ENCODE measurements around the gene KHK. TPM values are rescaled to one million over a fixed set of nuclear protein-coding genes. Genes with fewer than 3 reads are reported as not detected.

The KHK gene
- polyA plus RNA-seq, 1 donor: 1.5 TPM

DNA sequence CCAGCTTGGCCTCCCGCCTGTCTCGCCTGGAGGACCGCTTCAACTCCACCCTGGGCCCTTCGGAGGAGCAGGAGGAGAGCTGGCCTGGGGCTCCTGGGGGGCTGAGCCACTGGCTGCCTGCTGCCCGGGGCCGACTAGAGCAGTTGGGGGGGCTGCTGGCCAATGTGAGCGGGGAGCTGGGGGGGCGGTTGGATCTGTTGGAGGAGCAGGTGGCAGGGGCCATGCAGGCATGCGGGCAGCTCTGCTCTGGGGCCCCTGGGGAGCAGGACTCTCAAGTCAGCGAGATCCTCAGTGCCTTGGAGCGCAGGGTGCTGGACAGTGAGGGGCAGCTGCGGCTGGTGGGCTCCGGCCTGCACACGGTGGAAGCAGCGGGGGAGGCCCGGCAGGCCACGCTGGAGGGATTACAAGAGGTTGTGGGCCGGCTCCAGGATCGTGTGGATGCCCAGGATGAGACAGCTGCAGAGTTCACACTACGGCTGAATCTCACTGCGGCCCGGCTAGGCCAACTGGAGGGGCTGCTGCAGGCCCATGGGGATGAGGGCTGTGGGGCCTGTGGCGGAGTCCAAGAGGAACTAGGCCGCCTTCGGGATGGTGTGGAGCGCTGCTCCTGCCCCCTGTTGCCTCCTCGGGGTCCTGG is 3.7 kb upstream of the KHK start:
- no peak for DNase-seq

- no peak for DNase-seq
These were observed 2.9 kb upstream of the KHK start for GRCh38 chr2:27083410-27084296.

- DNase-seq: no peak
These were observed 2.1 kb upstream of the KHK start for GRCh38 chr2:27084297-27085061.

- no peak for DNase-seq
These were observed 1.4 kb upstream of the KHK start for GRCh38 chr2:27085062-27085672.

DNA sequence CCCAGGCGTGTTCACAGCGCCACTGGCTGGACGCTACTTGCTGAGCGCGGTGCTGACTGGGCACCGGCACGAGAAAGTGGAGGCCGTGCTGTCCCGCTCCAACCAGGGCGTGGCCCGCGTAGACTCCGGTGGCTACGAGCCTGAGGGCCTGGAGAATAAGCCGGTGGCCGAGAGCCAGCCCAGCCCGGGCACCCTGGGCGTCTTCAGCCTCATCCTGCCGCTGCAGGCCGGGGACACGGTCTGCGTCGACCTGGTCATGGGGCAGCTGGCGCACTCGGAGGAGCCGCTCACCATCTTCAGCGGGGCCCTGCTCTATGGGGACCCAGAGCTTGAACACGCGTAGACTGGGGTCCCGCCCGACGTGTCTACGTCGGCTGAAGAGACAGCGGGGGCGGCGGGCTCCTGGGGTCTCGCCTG is 891 bp upstream of the KHK start:
- DNase-seq: peak; percentile 58

DNA sequence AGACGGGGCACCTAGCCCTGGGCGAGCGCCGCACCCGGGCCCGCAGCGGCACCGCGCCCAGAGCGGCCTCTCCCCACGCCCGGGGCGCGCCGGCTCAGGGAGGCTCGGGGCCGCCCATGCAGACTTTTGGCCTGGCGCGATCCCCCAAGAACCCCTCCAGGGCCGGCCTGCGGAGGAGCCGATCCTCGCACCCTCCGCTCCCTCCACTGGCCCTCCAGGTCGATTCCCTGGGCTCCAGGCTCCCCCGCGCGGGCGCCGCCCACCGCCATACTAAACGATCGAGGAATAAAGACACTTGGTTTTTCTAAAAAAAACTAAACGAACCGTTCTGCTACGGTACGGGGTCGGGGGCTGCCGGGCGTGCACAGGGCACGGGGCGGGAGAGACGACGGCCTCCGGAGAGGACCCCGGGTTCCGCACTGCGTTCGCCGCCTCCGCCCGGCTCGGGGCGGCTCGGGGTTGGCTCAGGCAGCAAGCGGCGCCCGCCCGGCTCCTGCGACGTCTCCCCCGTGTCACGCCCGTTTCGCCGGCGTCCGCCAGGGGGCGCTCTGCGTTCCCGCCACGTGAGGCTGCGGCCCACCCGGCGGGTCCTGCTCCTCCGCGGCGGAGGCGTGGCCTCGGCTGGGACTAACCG is 365 bp upstream of the KHK start:
- peak; percentile 94 for DNase-seq

GRCh38 chr2:27087823-27088410 is 1.3 kb downstream of the KHK start:
- DNase-seq: no peak

GRCh38 chr2:27088634-27089033 is 2.1 kb downstream of the KHK start:
- no peak for DNase-seq

- DNase-seq: no peak
These were observed 2.8 kb downstream of the KHK start for GRCh38 chr2:27089111-27089954.

GRCh38 chr2:27091746-27092695 is 5.4 kb downstream of the KHK start:
- DNase-seq: no peak

DNA sequence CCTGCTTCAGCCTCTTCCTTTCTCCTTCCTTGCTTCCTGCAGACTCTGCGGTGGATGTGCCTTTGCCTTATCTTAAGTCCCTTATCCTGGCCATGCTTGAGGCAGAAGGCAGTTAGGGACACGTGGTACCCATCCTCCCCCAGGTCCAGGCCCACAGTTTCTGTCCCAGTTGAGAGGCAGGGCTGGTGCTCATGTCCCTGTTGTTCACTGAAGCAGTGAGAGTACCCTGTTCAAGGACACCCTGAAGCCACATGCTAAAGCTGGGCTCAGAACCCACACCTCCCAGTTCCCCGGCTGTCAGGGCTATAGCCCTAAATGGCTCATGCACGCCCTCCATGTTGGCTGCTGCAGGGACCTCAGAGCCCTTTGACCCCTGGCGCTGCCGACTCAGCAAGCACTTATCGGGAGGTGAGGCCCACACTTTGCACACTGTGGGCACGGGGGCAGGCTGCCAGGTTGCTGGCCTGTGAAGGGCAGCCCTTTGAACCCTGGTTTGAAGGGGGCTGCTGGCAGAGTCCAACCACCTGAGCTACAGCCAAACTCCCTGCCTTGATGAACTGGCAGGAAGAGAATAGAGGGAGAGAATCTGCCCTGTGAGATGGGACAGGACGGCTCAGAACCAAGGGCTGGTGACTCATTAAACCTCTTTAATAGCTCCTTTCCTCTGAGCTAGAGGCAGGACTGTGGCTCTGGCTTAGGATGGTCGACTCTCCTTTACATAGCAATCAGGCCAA is 6.3 kb downstream of the KHK start:
- DNase-seq: no peak

GRCh38 chr2:27093430-27094352 is 7.1 kb downstream of the KHK start:
- DNase-seq: no peak

- no peak for DNase-seq
These were observed 7.9 kb downstream of the KHK start for GRCh38 chr2:27094353-27094984.

- DNase-seq: no peak
These were observed 8.8 kb downstream of the KHK start for GRCh38 chr2:27095427-27095744.

GRCh38 chr2:27095745-27096651 is 9.4 kb downstream of the KHK start:
- DNase-seq: peak; percentile 74

DNA sequence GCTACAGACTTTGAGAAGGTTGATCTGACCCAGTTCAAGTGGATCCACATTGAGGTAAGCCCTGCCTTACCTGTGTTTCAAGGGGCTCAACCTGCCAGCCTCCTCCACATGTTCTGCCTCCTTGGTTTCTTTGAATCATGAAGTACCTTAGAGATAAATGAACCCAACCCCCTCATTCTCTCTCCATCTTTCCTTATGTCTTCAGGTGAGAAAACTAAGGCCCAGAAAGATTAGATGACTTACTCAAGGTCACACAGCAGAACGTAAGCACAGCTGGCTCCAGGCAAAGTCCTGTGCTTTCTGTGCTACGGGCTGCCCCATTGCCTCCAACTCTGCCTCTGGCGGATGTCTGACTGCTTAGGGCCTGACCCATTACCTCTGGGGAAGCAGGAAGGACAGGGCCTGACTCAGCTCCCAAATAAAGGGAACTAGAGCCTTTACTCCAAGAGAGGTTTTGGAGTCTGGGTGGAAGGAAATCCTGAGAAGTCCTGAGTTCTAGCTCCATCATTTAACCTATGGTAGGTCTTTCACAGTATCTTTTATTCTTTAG is 10.3 kb downstream of the KHK start:
- DNase-seq: no peak
